C4-2B (cell line): Measurements from ENCODE around the gene RSPO1.

ENCODE experiments used
- CTCF ChIP-seq: fragments of 450-650 bp; conservative IDR thresholded peaks from 2 replicates; pipeline ENCODE4 v1.5.1; 2017; ENCODE audit warnings: mild to moderate bottlenecking
- ZFX ChIP-seq: fragments of 450-650 bp; IDR thresholded peaks from 2 replicates; pipeline ENCODE4 v1.6.1; 2017

- TF ChIP-seq CTCF (no peak), ZFX (no peak)
Observed at GRCh38 chr1:37671261-37671660, 36.6 kb upstream of the RSPO1 start.
